Measurements from ENCODE around the gene MARCHF3. TPM values are rescaled to one million over a fixed set of nuclear protein-coding genes. Genes with fewer than 3 reads are reported as not detected.

MARCHF3 gene
- total RNA-seq, 4 donors from 2014 or later: 3.0 to 14.5 (median 4.6) TPM

DNA sequence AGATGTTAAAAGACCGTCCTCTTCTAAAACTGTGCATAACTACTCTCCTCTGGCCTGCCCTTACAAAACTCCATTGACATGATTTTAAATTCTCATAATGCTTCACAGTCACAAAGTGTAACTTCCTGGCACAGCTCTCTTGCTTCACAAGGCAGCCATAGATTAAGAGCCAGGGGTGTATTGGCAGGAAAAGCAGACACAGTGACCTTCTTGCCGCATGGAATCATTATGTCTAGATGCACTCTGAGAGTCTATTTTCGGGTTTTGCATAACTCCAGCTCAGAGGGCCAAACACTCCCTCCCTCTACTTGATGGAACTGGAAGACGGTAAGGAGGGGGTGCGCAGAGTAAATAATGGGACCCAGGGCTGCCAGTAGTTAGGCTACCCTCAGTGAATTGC lies 110.1 kb downstream of the MARCHF3 start:
- no peaks in the 10 kb centered on the region for H3K9me3 ChIP-seq
- intact Hi-C loops (cut with DNase I): no loop called here
- H3K4me3 ChIP-seq (replicated peaks in 1 of 3): no peak overlapping the region
- H3K36me3 ChIP-seq: no peaks in the 10 kb centered on the region
- no peak overlapping the region for H3K27ac ChIP-seq
- H3K27me3 ChIP-seq: no peaks in the 10 kb centered on the region
- H3K4me1 ChIP-seq: peaks cover 0 to 7% of the 10 kb centered on the region in 2 donors
- TF ChIP-seq, protein P1, sequence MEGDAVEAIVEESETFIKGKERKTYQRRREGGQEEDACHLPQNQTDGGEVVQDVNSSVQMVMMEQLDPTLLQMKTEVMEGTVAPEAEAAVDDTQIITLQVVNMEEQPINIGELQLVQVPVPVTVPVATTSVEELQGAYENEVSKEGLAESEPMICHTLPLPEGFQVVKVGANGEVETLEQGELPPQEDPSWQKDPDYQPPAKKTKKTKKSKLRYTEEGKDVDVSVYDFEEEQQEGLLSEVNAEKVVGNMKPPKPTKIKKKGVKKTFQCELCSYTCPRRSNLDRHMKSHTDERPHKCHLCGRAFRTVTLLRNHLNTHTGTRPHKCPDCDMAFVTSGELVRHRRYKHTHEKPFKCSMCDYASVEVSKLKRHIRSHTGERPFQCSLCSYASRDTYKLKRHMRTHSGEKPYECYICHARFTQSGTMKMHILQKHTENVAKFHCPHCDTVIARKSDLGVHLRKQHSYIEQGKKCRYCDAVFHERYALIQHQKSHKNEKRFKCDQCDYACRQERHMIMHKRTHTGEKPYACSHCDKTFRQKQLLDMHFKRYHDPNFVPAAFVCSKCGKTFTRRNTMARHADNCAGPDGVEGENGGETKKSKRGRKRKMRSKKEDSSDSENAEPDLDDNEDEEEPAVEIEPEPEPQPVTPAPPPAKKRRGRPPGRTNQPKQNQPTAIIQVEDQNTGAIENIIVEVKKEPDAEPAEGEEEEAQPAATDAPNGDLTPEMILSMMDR (IDR thresholded peaks at IDR 0.05): no peak
- TF ChIP-seq POLR2A (IDR thresholded peaks at IDR 0.05): no peak
- 58 to 72% methylated on average over 5 of the region's 5 CpGs for WGBS, 2 donors
- no peak for DNase-seq

DNA sequence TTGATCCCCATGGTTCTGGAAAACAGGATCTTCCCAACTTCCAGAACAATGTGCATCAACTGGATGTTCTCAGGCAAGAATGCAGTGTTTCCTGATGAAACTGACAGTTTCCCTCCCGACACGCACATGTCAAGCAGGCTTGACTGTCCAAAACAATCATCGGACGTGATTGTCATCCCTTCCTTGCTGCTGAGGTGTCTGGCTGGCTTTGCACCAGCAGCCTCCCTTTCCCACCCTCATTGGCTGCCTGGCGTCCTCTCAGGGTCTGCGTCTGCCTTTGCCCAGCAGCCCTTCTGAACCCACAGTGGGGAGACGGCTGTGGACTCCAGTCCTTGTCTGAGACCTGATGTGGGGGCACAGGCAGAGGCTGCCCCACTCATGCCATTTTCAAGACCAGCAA lies 110.8 kb downstream of the MARCHF3 start:
- Histone ChIP-seq H3K4me3 (replicated peaks in 1 of 3) (no peak overlapping the region), H3K27me3 (no peaks in the 10 kb centered on the region), H3K36me3 (no peaks in the 10 kb centered on the region), H3K9me3 (no peaks in the 10 kb centered on the region), H3K27ac (no peak overlapping the region), H3K4me1 (peaks cover 0 to 12% of the 10 kb centered on the region in 2 donors)
- WGBS, 2 donors: 89 to 95% methylated on average over 7 of the region's 7 CpGs
- intact Hi-C loops (cut with DNase I): no loop called here
- TF ChIP-seq, protein P1 (IDR thresholded peaks at IDR 0.05): no peak
- no peak for TF ChIP-seq POLR2A (IDR thresholded peaks at IDR 0.05)
- DNase-seq: no peak

DNA sequence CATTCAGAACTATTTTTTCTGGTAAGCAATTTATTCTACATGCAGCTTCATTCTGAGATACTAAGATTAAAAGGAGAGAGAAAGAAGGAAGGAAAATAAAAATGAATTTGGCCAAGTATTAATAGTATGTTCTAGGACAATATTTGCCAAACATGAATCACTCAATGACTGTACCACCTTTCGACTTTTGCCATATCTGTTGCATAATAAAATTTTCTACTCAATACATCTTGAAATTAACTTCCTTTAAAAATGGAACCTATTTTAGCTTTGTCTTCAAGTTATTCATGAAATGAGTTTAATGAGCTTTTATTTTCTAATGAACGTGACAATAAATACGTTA lies 111.8 kb downstream of the MARCHF3 start:
- 94 to 96% methylated on average over 3 of the region's 3 CpGs for WGBS, 2 donors
- intact Hi-C loops (cut with DNase I): no loop called here
- Histone ChIP-seq H3K27me3 (no peaks in the 10 kb centered on the region), H3K27ac (no peak overlapping the region), H3K36me3 (no peaks in the 10 kb centered on the region), H3K4me3 (replicated peaks in 1 of 3) (no peak overlapping the region), H3K9me3 (no peaks in the 10 kb centered on the region), H3K4me1 (peaks cover 0 to 12% of the 10 kb centered on the region in 2 donors)
- no peak for DNase-seq
- TF ChIP-seq, protein P1 (IDR thresholded peaks at IDR 0.05): no peak
- TF ChIP-seq POLR2A (IDR thresholded peaks at IDR 0.05): no peak

DNA sequence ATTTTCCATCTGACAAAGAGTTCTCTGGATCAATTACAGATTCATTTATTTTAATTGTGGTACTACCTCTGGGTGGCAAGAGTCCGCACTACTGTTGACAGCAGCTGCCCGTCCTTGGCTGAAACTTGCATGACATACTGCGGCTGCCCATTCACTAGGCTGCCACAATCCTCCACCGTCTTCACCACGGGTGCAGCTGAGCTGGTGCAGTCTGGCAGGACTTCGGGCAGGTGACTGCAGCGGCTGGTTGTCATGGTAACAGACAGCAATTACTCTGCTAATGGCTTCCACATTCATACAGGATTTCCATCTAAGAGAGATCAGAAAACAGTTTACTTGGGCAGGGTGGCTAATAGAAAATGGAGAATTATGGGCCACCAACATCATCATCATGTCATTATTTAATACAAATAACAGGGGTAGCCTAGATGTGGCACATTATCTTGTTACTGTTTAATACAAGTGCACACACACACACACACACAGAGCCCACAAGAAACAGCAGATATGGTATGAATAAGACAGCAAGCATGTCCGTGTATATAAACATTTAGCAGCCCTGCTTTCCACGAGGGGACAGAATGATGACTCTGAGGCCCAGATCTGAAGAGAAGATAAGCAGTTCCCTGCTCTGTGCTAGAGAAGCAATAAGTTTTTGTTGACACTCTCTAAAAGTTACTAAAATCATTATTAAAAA lies 112.3 kb downstream of the MARCHF3 start:
- peak in 1 of 2 donors; percentile 15 for DNase-seq
- intact Hi-C loops (cut with DNase I): no loop called here
- Histone ChIP-seq H3K27ac (no peak overlapping the region), H3K36me3 (no peaks in the 10 kb centered on the region), H3K4me3 (replicated peaks in 1 of 3) (no peak overlapping the region), H3K9me3 (no peaks in the 10 kb centered on the region), H3K27me3 (no peaks in the 10 kb centered on the region), H3K4me1 (peaks cover 0 to 12% of the 10 kb centered on the region in 2 donors)
- no peak for TF ChIP-seq POLR2A (IDR thresholded peaks at IDR 0.05)
- TF ChIP-seq, protein P1 (IDR thresholded peaks at IDR 0.05): no peak
- 71 to 81% methylated on average over 9 of the region's 9 CpGs for WGBS, 2 donors

DNA sequence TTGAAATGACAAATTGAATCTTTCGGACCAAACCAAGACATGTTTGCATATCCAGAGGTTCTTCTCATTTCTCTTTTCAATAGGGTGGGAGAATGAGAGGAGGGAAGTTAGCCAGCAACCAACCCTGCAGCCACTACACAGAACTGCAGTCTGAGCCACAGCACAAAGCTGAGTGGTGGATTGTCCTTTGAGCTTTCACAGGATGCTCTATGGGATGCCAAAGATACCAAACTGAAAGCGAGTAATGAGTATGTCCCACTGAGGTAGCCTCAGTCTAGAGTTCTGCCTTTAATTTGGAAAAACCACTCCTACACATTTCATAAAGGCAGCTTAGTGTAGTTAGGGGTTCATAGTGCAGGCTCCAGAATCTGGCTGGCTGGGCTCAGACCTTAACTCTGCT lies 114.9 kb downstream of the MARCHF3 start:
- Histone ChIP-seq H3K4me3 (replicated peaks in 1 of 3) (no peak overlapping the region), H3K27ac (no peak overlapping the region), H3K4me1 (peaks cover 0 to 12% of the 10 kb centered on the region in 2 donors), H3K9me3 (no peaks in the 10 kb centered on the region), H3K36me3 (no peaks in the 10 kb centered on the region), H3K27me3 (no peaks in the 10 kb centered on the region)
- TF ChIP-seq, protein P1 (IDR thresholded peaks at IDR 0.05): no peak
- TF ChIP-seq POLR2A (IDR thresholded peaks at IDR 0.05): no peak
- intact Hi-C loops (cut with DNase I): no loop called here
- 79 to 88% methylated on average over 2 of the region's 2 CpGs for WGBS, 2 donors
- DNase-seq: no peak
